ENCODE results near the gene FOSL1. TPM values are rescaled to one million over a fixed set of nuclear protein-coding genes. Genes with fewer than 3 reads are reported as not detected.

The FOSL1 gene
- total RNA-seq, 6 donors from 2014 or later, result 1.8 to 16.9 (median 8.2) TPM

- Histone ChIP-seq H3K4me1 (peaks cover 0 to 4% (median 0%) of the 10 kb centered on the region in 4 donors), H3K36me3 (peaks cover 4 to 22% (median 18%) of the 10 kb centered on the region in 4 donors), H3K27me3 (no peaks in the 10 kb centered on the region), H3K9me3 (peaks cover 0 to 7% (median 0%) of the 10 kb centered on the region in 4 donors), H3K4me3 (no peak overlapping the region), H3K27ac (no peak overlapping the region)
- no peak for TF ChIP-seq CTCF (IDR thresholded peaks at IDR 0.05)
- no peak for DNase-seq
- no peak for ATAC-seq (ENCODE audit: low FRiP score in 2 of 2)
- 71 to 75% methylated on average over 3 of the region's 3 CpGs for WGBS, 2 donors
Observed at GRCh38 chr11:65847746-65848145, 52.4 kb downstream of the FOSL1 start.

GRCh38 chr11:65844231-65844872 is 55.8 kb downstream of the FOSL1 start:
- Histone ChIP-seq H3K27me3 (no peaks in the 10 kb centered on the region), H3K4me3 (no peak overlapping the region), H3K36me3 (no peaks in the 10 kb centered on the region), H3K27ac (no peak overlapping the region), H3K4me1 (no peaks in the 10 kb centered on the region), H3K9me3 (no peaks in the 10 kb centered on the region)
- no peak for DNase-seq
- ATAC-seq (ENCODE audit: low FRiP score in 2 of 2), result no peak
- TF ChIP-seq POLR2A (IDR thresholded peaks at IDR 0.05) (no peak), EP300 (IDR thresholded peaks at IDR 0.05) (no peak), POLR2AphosphoS5 (IDR thresholded peaks at IDR 0.05) (no peak), CTCF (IDR thresholded peaks at IDR 0.05) (no peak)
- WGBS, 2 donors, result 76 to 89% methylated on average over 7 to 10 of the region's 10 CpGs

GRCh38 chr11:65843811-65844210 is 56.4 kb downstream of the FOSL1 start:
- H3K9me3 ChIP-seq, result no peaks in the 10 kb centered on the region
- H3K27ac ChIP-seq, result no peak overlapping the region
- no peak for TF ChIP-seq EP300 (IDR thresholded peaks at IDR 0.05)
- no peak for TF ChIP-seq CTCF (IDR thresholded peaks at IDR 0.05)
- TF ChIP-seq POLR2AphosphoS5 (IDR thresholded peaks at IDR 0.05), result no peak
- no peak for TF ChIP-seq POLR2A (IDR thresholded peaks at IDR 0.05)
- no peak for DNase-seq
- 93 to 96% methylated on average over 3 of the region's 3 CpGs for WGBS, 2 donors
- no peak for ATAC-seq (ENCODE audit: low FRiP score in 2 of 2)
- H3K27me3 ChIP-seq, result no peaks in the 10 kb centered on the region
- no peak overlapping the region for H3K4me3 ChIP-seq
- no peaks in the 10 kb centered on the region for H3K36me3 ChIP-seq
- H3K4me1 ChIP-seq, result no peaks in the 10 kb centered on the region

GRCh38 chr11:65842144-65842543 is 58.0 kb downstream of the FOSL1 start:
- H3K4me1 ChIP-seq, result no peaks in the 10 kb centered on the region
- no peak overlapping the region for H3K4me3 ChIP-seq
- TF ChIP-seq EP300 (IDR thresholded peaks at IDR 0.05) (no peak), POLR2A (IDR thresholded peaks at IDR 0.05) (no peak), CTCF (IDR thresholded peaks at IDR 0.05) (no peak), POLR2AphosphoS5 (IDR thresholded peaks at IDR 0.05) (no peak)
- WGBS, 2 donors, result 94 to 97% methylated on average over 4 of the region's 4 CpGs
- H3K27me3 ChIP-seq, result no peaks in the 10 kb centered on the region
- H3K9me3 ChIP-seq, result no peaks in the 10 kb centered on the region
- H3K36me3 ChIP-seq, result no peaks in the 10 kb centered on the region
- DNase-seq, result no peak
- ATAC-seq (ENCODE audit: low FRiP score in 2 of 2), result no peak
- H3K27ac ChIP-seq, result no peak overlapping the region

Other genes starting within 250 kb of the FOSL1 start
- gene RELA, start 237.5 kb downstream of the FOSL1 start, total RNA-seq, result 10 to 100 TPM; 42.9 to 86.8 (median 58.7) TPM
- gene KAT5, start 188.1 kb downstream of the FOSL1 start, total RNA-seq, result 100 to 1,000 TPM in 1 of 6 donors, 10 to 100 TPM in 5; 44.0 to 102 (median 88.4) TPM
- gene RNASEH2C, start 179.6 kb downstream of the FOSL1 start, total RNA-seq, result 10 to 100 TPM; 35.0 to 81.7 (median 49.1) TPM
- 10 to 100 TPM; 24.8 to 66.0 (median 46.8) TPM for gene AP5B1, start 119.4 kb downstream of the FOSL1 start, total RNA-seq
- 1 to 10 TPM in 2 of 6 donors, under 1 TPM in 4; under 0.01 to 2.2 (median 0.77) TPM for gene OVOL1, start 113.3 kb downstream of the FOSL1 start, total RNA-seq
- under 1 TPM in 2 of 6 donors, not detected in 4; 0.37 to 0.69 TPM for gene SNX32, start 66.4 kb downstream of the FOSL1 start, total RNA-seq
- gene CFL1, start 42.2 kb downstream of the FOSL1 start, total RNA-seq, result 100 to 1,000 TPM; 358 to 813 (median 768) TPM
- gene MUS81, start 40.0 kb downstream of the FOSL1 start, total RNA-seq, result 100 to 1,000 TPM in 1 of 6 donors, 10 to 100 TPM in 5; 41.5 to 182 (median 53.3) TPM
- 10 to 100 TPM; 28.8 to 79.6 (median 65.3) TPM for gene EFEMP2, start 27.6 kb downstream of the FOSL1 start, total RNA-seq
- 10 to 100 TPM in 3 of 6 donors, 1 to 10 TPM in 3; 2.1 to 20.7 (median 11.4) TPM for gene CTSW, start 20.6 kb downstream of the FOSL1 start, total RNA-seq
- gene FIBP, start 11.9 kb downstream of the FOSL1 start, total RNA-seq, result 10 to 100 TPM; 46.8 to 77.7 (median 57.0) TPM
- gene CCDC85B, start 9.7 kb downstream of the FOSL1 start, total RNA-seq, result 10 to 100 TPM; 19.9 to 69.7 (median 37.2) TPM
- 10 to 100 TPM; 11.5 to 42.4 (median 24.3) TPM for gene C11orf68, start 18.7 kb upstream of the FOSL1 start, total RNA-seq
- 100 to 1,000 TPM in 1 of 6 donors, 10 to 100 TPM in 5; 60.3 to 111 (median 80.0) TPM for gene DRAP1, start 19.0 kb upstream of the FOSL1 start, total RNA-seq
- gene TSGA10IP, start 45.1 kb upstream of the FOSL1 start, total RNA-seq, result under 1 TPM in 2 of 6 donors, not detected in 4; 0.17 to 0.92 TPM
- 100 to 1,000 TPM in 2 of 6 donors, 10 to 100 TPM in 4; 44.4 to 201 (median 71.4) TPM for gene SART1, start 61.3 kb upstream of the FOSL1 start, total RNA-seq
- gene EIF1AD, start 101.8 kb upstream of the FOSL1 start, total RNA-seq, result 10 to 100 TPM; 22.8 to 37.4 (median 30.1) TPM
- 100 to 1,000 TPM in 2 of 6 donors, 10 to 100 TPM in 4; 32.5 to 201 (median 53.8) TPM for gene BANF1, start 102.1 kb upstream of the FOSL1 start, total RNA-seq
- gene CST6, start 111.6 kb upstream of the FOSL1 start, total RNA-seq, result 10 to 100 TPM; 12.6 to 68.1 (median 30.5) TPM
- 1 to 10 TPM in 4 of 6 donors, under 1 TPM in 1, not detected in 1; 0.79 to 6.1 (median 3.0) TPM for gene CATSPER1, start 126.1 kb upstream of the FOSL1 start, total RNA-seq
- gene GAL3ST3, start 148.8 kb upstream of the FOSL1 start, total RNA-seq, result 1 to 10 TPM in 1 of 6 donors, not detected in 5; 2.4 TPM
- 100 to 1,000 TPM; 142 to 193 (median 173) TPM for gene SF3B2, start 152.0 kb upstream of the FOSL1 start, total RNA-seq
- gene PACS1, start 169.9 kb upstream of the FOSL1 start, total RNA-seq, result 100 to 1,000 TPM in 1 of 6 donors, 10 to 100 TPM in 5; 39.8 to 123 (median 51.1) TPM

Data from upper lobe of left lung (tissue), 6 donors.